IMR-90 (cell line): ENCODE results near the gene C12orf75. TPM values are rescaled to one million over a fixed set of nuclear protein-coding genes. Genes with fewer than 3 reads are reported as not detected.

ENCODE experiments used
- ATAC-seq: fragments of 200-7000 bp; cut with Tn5 transposase; 2 replicates; pipeline ENCODE4 v1.9.1; 2020; ENCODE audit warnings: low read depth, mild to moderate bottlenecking, moderate library complexity
- BruUV-seq: library from RNA; stranded (reverse); fragments of 400-500 nt; replicated peaks from 2 replicates; lab custom pipeline; 2021; lab: Mats Ljungman, UMichigan
- CTCF ChIA-PET: fragments of 300-600 bp; formaldehyde crosslinking; extraction: SDS; loops from one replicate; lab custom pipeline; 2021; ENCODE audit warnings: antibody characterized with exemption; lab: Yijun Ruan, JAX
- POLR2A ChIA-PET: fragments of 300-600 bp; sonication (Branson Sonifier 250); formaldehyde crosslinking; loops from one replicate; lab custom pipeline; 2022; ENCODE audit warnings: antibody characterized with exemption; ENCODE audit not compliant: unreplicated experiment; lab: Charles Lee
- DNase-seq: peaks from one replicate; pipeline ENCODE4 v3.0.0; 2013
- H2AFZ ChIP-seq: replicated peaks from 2 replicates; pipeline ENCODE3; 2013; ENCODE audit warnings: low read length, mild to moderate bottlenecking; ENCODE audit not compliant: poor library complexity
- H2AK5ac ChIP-seq: 2 replicates; pipeline ENCODE4 v1.6.1; 2013; ENCODE audit warnings: low read depth, low read length, inconsistent platforms
- H2AK9ac ChIP-seq: replicated peaks from 2 replicates; pipeline ENCODE3; 2013; ENCODE audit warnings: mild to moderate bottlenecking, low read depth, low read length, moderate library complexity; ENCODE audit not compliant: poor library complexity
- H2BK120ac ChIP-seq: 2 replicates; pipeline ENCODE4 v1.6.1; 2013; ENCODE audit warnings: low read depth, low read length, inconsistent platforms
- H2BK15ac ChIP-seq: 3 replicates; pipeline ENCODE4 v1.6.1; 2013; ENCODE audit warnings: low read depth, low read length, inconsistent platforms
- H2BK20ac ChIP-seq: 2 replicates; pipeline ENCODE4 v1.6.1; 2013; ENCODE audit warnings: low read depth, mild to moderate bottlenecking, inconsistent platforms, low read length, moderate library complexity
- H2BK5ac ChIP-seq: 2 replicates; pipeline ENCODE4 v1.6.1; 2013; ENCODE audit warnings: mild to moderate bottlenecking, low read depth, low read length, inconsistent platforms; ENCODE audit not compliant: poor library complexity, severe bottlenecking
- H3K14ac ChIP-seq: replicated peaks from 2 replicates; pipeline ENCODE4 v1.6.1; 2013; ENCODE audit warnings: low read depth, low read length, inconsistent platforms
- H3K18ac ChIP-seq: 2 replicates; pipeline ENCODE4 v1.6.1; 2013; ENCODE audit warnings: low read depth, low read length, control low read depth
- H3K23ac ChIP-seq: 2 replicates; pipeline ENCODE4 v1.6.1; 2013; ENCODE audit warnings: low read depth, low read length, inconsistent platforms
- H3K27ac ChIP-seq: 2 replicates; pipeline ENCODE4 v1.5.1; 2013; ENCODE audit warnings: mild to moderate bottlenecking, control low read depth, low read length; ENCODE audit not compliant: insufficient read depth
- H3K27me3 ChIP-seq: 2 replicates; pipeline ENCODE4 v1.6.1; 2013; ENCODE audit warnings: low read length; ENCODE audit not compliant: control insufficient read depth, insufficient read depth
- H3K36me3 ChIP-seq: 2 replicates; pipeline ENCODE4 v1.6.1; 2013; ENCODE audit warnings: low read length, mixed read lengths; ENCODE audit not compliant: control insufficient read depth, insufficient read depth
- H3K4ac ChIP-seq: 2 replicates; pipeline ENCODE4 v1.6.1; 2013; ENCODE audit warnings: low read depth, low read length, inconsistent platforms
- H3K4me1 ChIP-seq: 2 replicates; pipeline ENCODE4 v1.6.1; 2013; ENCODE audit warnings: low read length, mixed read lengths; ENCODE audit not compliant: control insufficient read depth, insufficient read depth
- H3K4me2 ChIP-seq: 2 replicates; pipeline ENCODE4 v1.6.1; 2013; ENCODE audit warnings: low read depth, mild to moderate bottlenecking, control low read depth, low read length, moderate library complexity
- H3K4me3 ChIP-seq: 2 replicates; pipeline ENCODE4 v1.5.1; 2013; ENCODE audit warnings: low read depth, mild to moderate bottlenecking, control low read depth, low read length, moderate library complexity; ENCODE audit not compliant: insufficient read depth
- H3K56ac ChIP-seq: 2 replicates; pipeline ENCODE4 v1.6.1; 2013; ENCODE audit warnings: low read length, inconsistent platforms; ENCODE audit not compliant: insufficient read depth; ENCODE audit errors: extremely low read depth
- H3K79me1 ChIP-seq, 2 experiments: 2 replicates each; pipeline ENCODE4 v1.6.1; 2013; ENCODE audit warnings: low read length in 2 of 2, inconsistent platforms in 1 of 2, low read depth in 1 of 2
- H3K9ac ChIP-seq: 2 replicates; pipeline ENCODE4 v1.6.1; 2013; ENCODE audit warnings: low read depth, low read length, control low read depth
- H3K9me1 ChIP-seq: 2 replicates; pipeline ENCODE4 v1.6.1; 2013; ENCODE audit warnings: low read length, inconsistent platforms; ENCODE audit not compliant: insufficient read depth
- H3K9me3 ChIP-seq: 2 replicates; pipeline ENCODE4 v1.6.1; 2013; ENCODE audit warnings: low read length; ENCODE audit not compliant: control insufficient read depth, insufficient read depth
- H4K20me1 ChIP-seq: 2 replicates; pipeline ENCODE4 v1.6.1; 2013; ENCODE audit warnings: low read length, inconsistent platforms; ENCODE audit not compliant: insufficient read depth
- H4K5ac ChIP-seq: 2 replicates; pipeline ENCODE4 v1.6.1; 2013; ENCODE audit warnings: mild to moderate bottlenecking, low read depth, low read length, control low read depth
- H4K8ac ChIP-seq, 2 experiments: 2 replicates each; pipeline ENCODE4 v1.6.1; 2013; ENCODE audit warnings: low read depth in 2 of 2, low read length in 2 of 2, control low read depth in 1 of 2, inconsistent platforms in 1 of 2
- H4K91ac ChIP-seq: 2 replicates; pipeline ENCODE4 v1.6.1; 2013; ENCODE audit warnings: low read depth, low read length, inconsistent platforms; ENCODE audit not compliant: insufficient read depth
- BHLHE40 ChIP-seq: fragments of 150-350 bp; IDR thresholded peaks from 2 replicates; pipeline ENCODE4 v1.6.1; 2016; ENCODE audit warnings: mild to moderate bottlenecking, low read depth, low read length
- CHD1 ChIP-seq: IDR thresholded peaks from 2 replicates; pipeline ENCODE4 v1.6.1; 2012; ENCODE audit warnings: low read depth, low read length, improper control_type of control experiment
- NFE2L2 ChIP-seq: fragments of 150-350 bp; IDR thresholded peaks from 2 replicates; pipeline ENCODE4 v1.6.1; 2016; ENCODE audit warnings: low read depth, mild to moderate bottlenecking, low read length
- POLR2A ChIP-seq: IDR thresholded peaks from 2 replicates; pipeline ENCODE4 v1.6.1; 2012; ENCODE audit warnings: mild to moderate bottlenecking, low read depth, low read length
- RAD21 ChIP-seq: IDR thresholded peaks from 2 replicates; pipeline ENCODE4 v1.6.1; 2012; ENCODE audit warnings: low read length, improper control_type of control experiment
- RCOR1 ChIP-seq: IDR thresholded peaks from 2 replicates; pipeline ENCODE4 v1.6.1; 2012; ENCODE audit warnings: mild to moderate bottlenecking, low read length, improper control_type of control experiment; ENCODE audit not compliant: insufficient replicate concordance
- USF2 ChIP-seq: fragments of 150-350 bp; IDR thresholded peaks from 2 replicates; pipeline ENCODE4 v1.6.1; 2017; ENCODE audit warnings: mild to moderate bottlenecking, antibody characterized with exemption, low read length, low read depth
- WGBS, 2 experiments: methylation state at CpG; one replicate each; pipeline versions ENCODE4 v1.1.5 to v1.1.7; 2013; ENCODE audit warnings: missing lambda C conversion rate in 2 of 2; ENCODE audit not compliant: insufficient read length in 1 of 2; ENCODE audit errors: extremely low coverage in 2 of 2; 5-methylcytosine and 5-hydroxymethylcytosine counted together
- dilution Hi-C: fragments of 300-500 bp; cut with HindIII; formaldehyde crosslinking; loops from one replicate; pipeline ENCODE4 v1.14.3; 2018; ENCODE audit warnings: low sequenced_read_pairs; ENCODE audit not compliant: unreplicated experiment
- in situ Hi-C: fragments of 300-500 bp; cut with MboI; formaldehyde crosslinking; loops from 3 replicates; pipeline ENCODE4 v1.14.3; 2019; ENCODE audit warnings: low sequenced_read_pairs, inconsistent platforms, mixed read lengths
- intact Hi-C: fragments of 100-400 bp; cut with micrococcal nuclease; formaldehyde crosslinking; loops from 2 replicates; pipeline ENCODE4 v1.10.0; 2022
- polyA plus RNA-seq, 3 experiments: library from polyadenylated mRNA; depleted of rRNA; stranded (reverse); fragments of >200 nt; gene quantifications; 2 replicates each; pipeline ENCODE4 v1.2.3, GENCODE V29; 2012; ENCODE audit warnings: low replicate concordance in 1 of 3
- total RNA-seq: library from RNA; depleted of rRNA; stranded (reverse); fragments of >200 nt; gene quantifications from 2 replicates; pipeline ENCODE4 v1.2.3, GENCODE V29; 2012

The C12orf75 gene
- total and polyA plus RNA-seq, 2 of the 4 experiments (the other 2 are of a cell fraction), result 145 to 278 TPM

DNA sequence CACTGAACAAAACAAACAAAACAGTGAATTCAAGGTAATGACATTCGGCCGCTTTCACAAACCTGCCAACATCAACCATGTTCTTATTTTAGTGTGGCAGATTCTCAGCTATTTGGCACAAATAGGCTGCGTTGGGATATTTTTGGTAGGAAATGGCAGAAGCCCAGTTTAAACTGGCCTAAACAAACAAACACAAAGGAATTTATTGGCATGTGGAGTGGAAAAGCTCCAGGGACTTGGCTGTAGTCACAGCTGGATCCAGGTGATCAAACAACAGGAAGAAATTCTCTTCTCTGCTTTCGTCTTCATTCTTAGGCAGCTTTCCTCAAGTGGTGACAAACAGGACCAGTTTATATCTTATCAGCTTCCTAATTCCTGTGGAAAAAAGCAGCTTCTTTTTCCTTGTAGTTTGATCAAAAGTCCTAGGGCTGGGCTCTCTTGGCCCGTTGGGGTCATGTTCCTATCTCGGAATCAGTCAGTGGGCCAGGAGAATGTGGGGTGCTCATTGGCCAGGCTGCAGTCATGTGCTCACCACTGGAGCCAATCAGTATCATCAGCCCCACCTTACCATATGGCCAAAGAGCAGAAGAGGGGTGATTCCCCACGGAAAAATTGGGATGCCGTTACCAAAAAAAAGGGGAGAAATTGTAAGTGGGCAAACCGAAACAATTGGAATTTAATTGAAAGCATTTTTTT lies 22.6 kb downstream of the C12orf75 start:
- H4K91ac ChIP-seq, result no peak overlapping the region
- H4K8ac ChIP-seq, result no peak overlapping the region
- H3K9me3 ChIP-seq, result no peaks in the 10 kb centered on the region
- no TSS peak for BruUV-seq
- no peak overlapping the region for H3K4me2 ChIP-seq
- H3K23ac ChIP-seq, result no peak overlapping the region
- no peak overlapping the region for H2AK9ac ChIP-seq
- H2AFZ ChIP-seq, result no peak overlapping the region
- no peak overlapping the region for H2BK5ac ChIP-seq
- H3K27ac ChIP-seq, result 0 out of 2 replicates have a peak overlapping the region, but pooled peaks have one; percentile 21
- peaks cover 33% of the 10 kb centered on the region for H3K4me1 ChIP-seq
- peaks cover 25% of the 10 kb centered on the region for H3K9me1 ChIP-seq
- H3K4me3 ChIP-seq, result no peak overlapping the region
- no CpG with 5 or more reads among the region's 9 CpGs for WGBS, 2 experiments
- TF ChIP-seq RAD21, result no peak
- no peak for TF ChIP-seq NFE2L2
- no peak for TF ChIP-seq RCOR1
- no peak for TF ChIP-seq CHD1
- TF ChIP-seq POLR2A, result no peak
- TF ChIP-seq BHLHE40, result no peak
- TF ChIP-seq USF2, result peak; percentile 18; the same call in 1 of the 2 replicates
- no peak overlapping the region for H3K18ac ChIP-seq
- ChIA-PET CTCF (no interaction called here), POLR2A (interaction anchor here (0.7 kb wide), 1 partner anchor 208 kb away, joined by 3 read pairs; no protein-coding TSS in a partner anchor)
- intact Hi-C loops (no loop called here), dilution Hi-C loops (no loop called here), in situ Hi-C loops (no loop called here)
- H3K79me1 ChIP-seq, result peaks cover 43 to 77% of the 10 kb centered on the region in 2 experiments
- H2AK5ac ChIP-seq, result no peak overlapping the region; the same call in 1 of the 2 replicates
- H3K4ac ChIP-seq, result peak overlapping the region; percentile 31; the same call in 1 of the 2 replicates
- H3K36me3 ChIP-seq, result peaks cover 4% of the 10 kb centered on the region; the same call in 1 of the 2 replicates
- H3K27me3 ChIP-seq, result no peaks in the 10 kb centered on the region
- DNase-seq (no peak), ATAC-seq (no peak)
- no peak overlapping the region for H3K56ac ChIP-seq
- H2BK20ac ChIP-seq, result no peak overlapping the region
- 0 out of 2 replicates have a peak overlapping the region, but pooled peaks have one; percentile 6 for H3K14ac ChIP-seq
- H4K5ac ChIP-seq, result no peak overlapping the region
- no peak overlapping the region for H3K9ac ChIP-seq
- H2BK15ac ChIP-seq, result no peak overlapping the region
- peaks cover 65% of the 10 kb centered on the region for H4K20me1 ChIP-seq
- no peak overlapping the region for H2BK120ac ChIP-seq
